Measurements from ENCODE around the gene RPL36. TPM values are rescaled to one million over a fixed set of nuclear protein-coding genes. Genes with fewer than 3 reads are reported as not detected.

RPL36 gene
- total and polyA plus RNA-seq, 4 donors = 47.2 to 556 (median 321) TPM

DNA sequence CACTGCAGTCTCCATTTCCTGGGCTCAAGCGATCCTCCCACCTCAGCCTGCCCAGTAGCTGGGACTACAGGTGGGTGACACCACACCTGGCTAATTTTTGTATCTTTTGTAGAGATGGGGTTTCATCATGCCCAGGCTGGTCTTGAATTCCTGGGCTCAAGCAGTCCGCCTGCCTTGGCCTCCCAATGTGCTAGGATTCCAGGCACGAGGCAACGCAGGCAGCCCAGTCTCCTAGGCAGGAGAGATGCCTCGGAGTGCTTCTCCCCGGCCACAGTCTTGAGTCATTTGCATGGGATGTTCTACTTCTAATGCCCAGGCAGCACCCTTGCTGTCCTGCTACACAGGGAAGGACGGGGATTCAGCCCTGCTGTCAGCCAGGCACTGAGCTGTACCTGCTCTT, 18.5 kb upstream of the RPL36 start:
- 97% methylated on average over 7 of the region's 7 CpGs for WGBS
- peaks cover 17 to 35% (median 23%) of the 10 kb centered on the region in 4 donors for H3K36me3 ChIP-seq (ENCODE audit: control insufficient read depth in 4 of 4, insufficient read depth in 3 of 4, low read depth in 1 of 4, low read length in 3 of 4)
- H3K27me3 ChIP-seq (ENCODE audit: control insufficient read depth in 4 of 4, insufficient read depth in 4 of 4, low read length in 3 of 4) = no peaks in the 10 kb centered on the region
- H3K4me1 ChIP-seq (ENCODE audit: control insufficient read depth in 4 of 4, insufficient read depth in 4 of 4, low read length in 3 of 4) = no peaks in the 10 kb centered on the region
- no peak overlapping the region for H3K27ac ChIP-seq (ENCODE audit: low read depth in 1 of 2, low read length in 2 of 2)
- H3K9me3 ChIP-seq (ENCODE audit: control insufficient read depth in 4 of 4, low read length in 3 of 4) = no peaks in the 10 kb centered on the region
- no peak overlapping the region for H3K4me3 ChIP-seq (ENCODE audit: low read depth in 1 of 3, low read length in 3 of 3)
- DNase-seq (ENCODE audit: low spot score) = no peak
- TF ChIP-seq HNF4A (conservative IDR thresholded peaks at IDR 0.05) = no peak
- TF ChIP-seq TAF1 (conservative IDR thresholded peaks at IDR 0.05) = no peak
- no peak for TF ChIP-seq FOXA2 (IDR thresholded peaks at IDR 0.05)
- TF ChIP-seq JUND (IDR thresholded peaks at IDR 0.05) = no peak
- no peak for TF ChIP-seq GABPA (IDR thresholded peaks at IDR 0.05 in 1 of 2, conservative IDR thresholded peaks at IDR 0.05 in 1 of 2)
- TF ChIP-seq, protein P1, sequence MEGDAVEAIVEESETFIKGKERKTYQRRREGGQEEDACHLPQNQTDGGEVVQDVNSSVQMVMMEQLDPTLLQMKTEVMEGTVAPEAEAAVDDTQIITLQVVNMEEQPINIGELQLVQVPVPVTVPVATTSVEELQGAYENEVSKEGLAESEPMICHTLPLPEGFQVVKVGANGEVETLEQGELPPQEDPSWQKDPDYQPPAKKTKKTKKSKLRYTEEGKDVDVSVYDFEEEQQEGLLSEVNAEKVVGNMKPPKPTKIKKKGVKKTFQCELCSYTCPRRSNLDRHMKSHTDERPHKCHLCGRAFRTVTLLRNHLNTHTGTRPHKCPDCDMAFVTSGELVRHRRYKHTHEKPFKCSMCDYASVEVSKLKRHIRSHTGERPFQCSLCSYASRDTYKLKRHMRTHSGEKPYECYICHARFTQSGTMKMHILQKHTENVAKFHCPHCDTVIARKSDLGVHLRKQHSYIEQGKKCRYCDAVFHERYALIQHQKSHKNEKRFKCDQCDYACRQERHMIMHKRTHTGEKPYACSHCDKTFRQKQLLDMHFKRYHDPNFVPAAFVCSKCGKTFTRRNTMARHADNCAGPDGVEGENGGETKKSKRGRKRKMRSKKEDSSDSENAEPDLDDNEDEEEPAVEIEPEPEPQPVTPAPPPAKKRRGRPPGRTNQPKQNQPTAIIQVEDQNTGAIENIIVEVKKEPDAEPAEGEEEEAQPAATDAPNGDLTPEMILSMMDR (IDR thresholded peaks at IDR 0.05; ENCODE audit: low read depth, low read length, missing input control) = no peak
- TF ChIP-seq, protein P2, sequence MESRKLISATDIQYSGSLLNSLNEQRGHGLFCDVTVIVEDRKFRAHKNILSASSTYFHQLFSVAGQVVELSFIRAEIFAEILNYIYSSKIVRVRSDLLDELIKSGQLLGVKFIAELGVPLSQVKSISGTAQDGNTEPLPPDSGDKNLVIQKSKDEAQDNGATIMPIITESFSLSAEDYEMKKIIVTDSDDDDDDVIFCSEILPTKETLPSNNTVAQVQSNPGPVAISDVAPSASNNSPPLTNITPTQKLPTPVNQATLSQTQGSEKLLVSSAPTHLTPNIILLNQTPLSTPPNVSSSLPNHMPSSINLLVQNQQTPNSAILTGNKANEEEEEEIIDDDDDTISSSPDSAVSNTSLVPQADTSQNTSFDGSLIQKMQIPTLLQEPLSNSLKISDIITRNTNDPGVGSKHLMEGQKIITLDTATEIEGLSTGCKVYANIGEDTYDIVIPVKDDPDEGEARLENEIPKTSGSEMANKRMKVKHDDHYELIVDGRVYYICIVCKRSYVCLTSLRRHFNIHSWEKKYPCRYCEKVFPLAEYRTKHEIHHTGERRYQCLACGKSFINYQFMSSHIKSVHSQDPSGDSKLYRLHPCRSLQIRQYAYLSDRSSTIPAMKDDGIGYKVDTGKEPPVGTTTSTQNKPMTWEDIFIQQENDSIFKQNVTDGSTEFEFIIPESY (IDR thresholded peaks at IDR 0.05) = no peak
- TF ChIP-seq HNF4G (IDR thresholded peaks at IDR 0.05) = no peak
- TF ChIP-seq NR2F2 (IDR thresholded peaks at IDR 0.05) = no peak
- no peak for TF ChIP-seq MAX (IDR thresholded peaks at IDR 0.05)
- TF ChIP-seq FOXA1 (IDR thresholded peaks at IDR 0.05) = no peak
- TF ChIP-seq RXRA (IDR thresholded peaks at IDR 0.05) = no peak
- no peak for TF ChIP-seq ATF3 (IDR thresholded peaks at IDR 0.05)
- H3K9ac ChIP-seq (ENCODE audit: low read depth in 1 of 2, low read length in 2 of 2) = no peak overlapping the region

GRCh38 chr19:5672708-5673459, 17.2 kb upstream of the RPL36 start:
- no peak overlapping the region for H3K4me3 ChIP-seq (ENCODE audit: low read depth in 1 of 3, low read length in 3 of 3)
- no peak for DNase-seq (ENCODE audit: low spot score)
- peaks cover 5 to 22% (median 16%) of the 10 kb centered on the region in 4 donors for H3K36me3 ChIP-seq (ENCODE audit: control insufficient read depth in 4 of 4, insufficient read depth in 3 of 4, low read depth in 1 of 4, low read length in 3 of 4)
- no peak overlapping the region for H3K27ac ChIP-seq (ENCODE audit: low read depth in 1 of 2, low read length in 2 of 2)
- no peaks in the 10 kb centered on the region for H3K9me3 ChIP-seq (ENCODE audit: control insufficient read depth in 4 of 4, low read length in 3 of 4)
- no peaks in the 10 kb centered on the region for H3K27me3 ChIP-seq (ENCODE audit: control insufficient read depth in 4 of 4, insufficient read depth in 4 of 4, low read length in 3 of 4)
- no peak overlapping the region for H3K9ac ChIP-seq (ENCODE audit: low read depth in 1 of 2, low read length in 2 of 2)
- 92% methylated on average over 13 of the region's 13 CpGs for WGBS
- no peaks in the 10 kb centered on the region for H3K4me1 ChIP-seq (ENCODE audit: control insufficient read depth in 4 of 4, insufficient read depth in 4 of 4, low read length in 3 of 4)
- no peak for TF ChIP-seq ATF3 (IDR thresholded peaks at IDR 0.05)
- TF ChIP-seq, protein P1 (IDR thresholded peaks at IDR 0.05; ENCODE audit: low read depth, low read length, missing input control) = no peak
- TF ChIP-seq RXRA (IDR thresholded peaks at IDR 0.05) = no peak
- TF ChIP-seq FOXA1 (IDR thresholded peaks at IDR 0.05) = no peak
- TF ChIP-seq YY1 (IDR thresholded peaks at IDR 0.05) = no peak
- no peak for TF ChIP-seq GABPA (IDR thresholded peaks at IDR 0.05 in 1 of 2, conservative IDR thresholded peaks at IDR 0.05 in 1 of 2)
- TF ChIP-seq SP1 (IDR thresholded peaks at IDR 0.05) = no peak
- TF ChIP-seq TAF1 (conservative IDR thresholded peaks at IDR 0.05) = no peak
- no peak for TF ChIP-seq NR2F2 (IDR thresholded peaks at IDR 0.05)
- TF ChIP-seq, protein P2 (IDR thresholded peaks at IDR 0.05) = no peak
- TF ChIP-seq MAX (IDR thresholded peaks at IDR 0.05) = no peak
- TF ChIP-seq, protein P3, sequence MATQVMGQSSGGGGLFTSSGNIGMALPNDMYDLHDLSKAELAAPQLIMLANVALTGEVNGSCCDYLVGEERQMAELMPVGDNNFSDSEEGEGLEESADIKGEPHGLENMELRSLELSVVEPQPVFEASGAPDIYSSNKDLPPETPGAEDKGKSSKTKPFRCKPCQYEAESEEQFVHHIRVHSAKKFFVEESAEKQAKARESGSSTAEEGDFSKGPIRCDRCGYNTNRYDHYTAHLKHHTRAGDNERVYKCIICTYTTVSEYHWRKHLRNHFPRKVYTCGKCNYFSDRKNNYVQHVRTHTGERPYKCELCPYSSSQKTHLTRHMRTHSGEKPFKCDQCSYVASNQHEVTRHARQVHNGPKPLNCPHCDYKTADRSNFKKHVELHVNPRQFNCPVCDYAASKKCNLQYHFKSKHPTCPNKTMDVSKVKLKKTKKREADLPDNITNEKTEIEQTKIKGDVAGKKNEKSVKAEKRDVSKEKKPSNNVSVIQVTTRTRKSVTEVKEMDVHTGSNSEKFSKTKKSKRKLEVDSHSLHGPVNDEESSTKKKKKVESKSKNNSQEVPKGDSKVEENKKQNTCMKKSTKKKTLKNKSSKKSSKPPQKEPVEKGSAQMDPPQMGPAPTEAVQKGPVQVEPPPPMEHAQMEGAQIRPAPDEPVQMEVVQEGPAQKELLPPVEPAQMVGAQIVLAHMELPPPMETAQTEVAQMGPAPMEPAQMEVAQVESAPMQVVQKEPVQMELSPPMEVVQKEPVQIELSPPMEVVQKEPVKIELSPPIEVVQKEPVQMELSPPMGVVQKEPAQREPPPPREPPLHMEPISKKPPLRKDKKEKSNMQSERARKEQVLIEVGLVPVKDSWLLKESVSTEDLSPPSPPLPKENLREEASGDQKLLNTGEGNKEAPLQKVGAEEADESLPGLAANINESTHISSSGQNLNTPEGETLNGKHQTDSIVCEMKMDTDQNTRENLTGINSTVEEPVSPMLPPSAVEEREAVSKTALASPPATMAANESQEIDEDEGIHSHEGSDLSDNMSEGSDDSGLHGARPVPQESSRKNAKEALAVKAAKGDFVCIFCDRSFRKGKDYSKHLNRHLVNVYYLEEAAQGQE (IDR thresholded peaks at IDR 0.05) = no peak
- no peak for TF ChIP-seq HNF4G (IDR thresholded peaks at IDR 0.05)
- no peak for TF ChIP-seq RAD21 (IDR thresholded peaks at IDR 0.05)
